Astrocyte of the spinal cord (primary cell): ENCODE data around the gene PCDHA13.
"Not testable (repeated sequence)": the region's sequence is repeated elsewhere in the genome, so short reads cannot be mapped to it uniquely, and the experiment has no call there.

Source experiments
- DNase-seq: peaks from one replicate; pipeline ENCODE4 v3.0.0; 2011; ENCODE audit warnings: low read depth, low spot score
- H3K4me3 ChIP-seq: 2 replicates; pipeline ENCODE4 v1.5.1; 2011; ENCODE audit warnings: low read depth, mild to moderate bottlenecking, low read length, moderate library complexity
- CTCF ChIP-seq: IDR thresholded peaks from 2 replicates; pipeline ENCODE4 v1.5.1; 2012; ENCODE audit warnings: low read depth, mild to moderate bottlenecking, low read length, inconsistent platforms
- in situ Hi-C: cut with HindIII; loops from 2 replicates; pipeline ENCODE4 v1.10.0; 2017; ENCODE audit warnings: low sequenced_read_pairs

Gene PCDHA13

GRCh38 chr5:140881889-140882590, at the start of gene PCDHA13:
Gene PCDHA13 (plus strand): TSS chr5:140882124. CDS start chr5:140882269, 145 bp downstream.
- no peak for DNase-seq
- TF ChIP-seq CTCF: no peak
- no peak within 1 kb of the TSS for H3K4me3 ChIP-seq
- in situ Hi-C loops: no loop called here

- DNase-seq: peak; percentile 7
- TF ChIP-seq CTCF: no peak
- H3K4me3 ChIP-seq: no peak within 1 kb of the TSS
- in situ Hi-C loops: no loop called here
These were observed 47.9 kb upstream of the PCDHA13 start, which contains the start of gene PCDHA7 for GRCh38 chr5:140833993-140834392. Gene PCDHA7 (plus strand): TSS chr5:140834269. CDS start chr5:140834384, 115 bp downstream.

DNA sequence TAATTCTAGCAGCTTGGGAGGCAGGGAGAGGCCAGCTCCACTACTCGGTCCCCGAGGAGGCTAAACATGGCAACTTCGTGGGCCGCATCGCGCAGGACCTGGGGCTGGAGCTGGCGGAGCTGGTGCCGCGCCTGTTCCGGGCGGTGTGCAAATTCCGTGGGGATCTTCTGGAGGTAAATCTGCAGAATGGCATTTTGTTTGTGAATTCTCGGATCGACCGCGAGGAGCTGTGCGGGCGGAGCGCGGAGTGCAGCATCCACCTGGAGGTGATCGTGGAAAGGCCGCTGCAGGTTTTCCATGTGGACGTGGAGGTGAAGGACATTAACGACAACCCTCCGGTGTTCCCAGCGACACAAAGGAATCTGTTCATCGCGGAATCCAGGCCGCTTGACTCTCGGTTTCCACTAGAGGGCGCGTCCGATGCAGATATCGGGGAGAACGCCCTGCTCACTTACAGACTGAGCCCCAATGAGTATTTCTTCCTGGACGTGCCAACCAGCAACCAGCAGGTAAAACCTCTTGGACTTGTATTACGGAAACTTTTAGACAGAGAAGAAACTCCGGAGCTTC, 47.4 kb upstream of the PCDHA13 start:
- in situ Hi-C loops, H3K4me3 ChIP-seq, DNase-seq: not testable (repeated sequence)

- no peak for DNase-seq
- in situ Hi-C loops: no loop called here
- TF ChIP-seq CTCF: no peak
- H3K4me3 ChIP-seq: no peak overlapping the region
These were observed 46.1 kb upstream of the PCDHA13 start for GRCh38 chr5:140835622-140836510.

DNA sequence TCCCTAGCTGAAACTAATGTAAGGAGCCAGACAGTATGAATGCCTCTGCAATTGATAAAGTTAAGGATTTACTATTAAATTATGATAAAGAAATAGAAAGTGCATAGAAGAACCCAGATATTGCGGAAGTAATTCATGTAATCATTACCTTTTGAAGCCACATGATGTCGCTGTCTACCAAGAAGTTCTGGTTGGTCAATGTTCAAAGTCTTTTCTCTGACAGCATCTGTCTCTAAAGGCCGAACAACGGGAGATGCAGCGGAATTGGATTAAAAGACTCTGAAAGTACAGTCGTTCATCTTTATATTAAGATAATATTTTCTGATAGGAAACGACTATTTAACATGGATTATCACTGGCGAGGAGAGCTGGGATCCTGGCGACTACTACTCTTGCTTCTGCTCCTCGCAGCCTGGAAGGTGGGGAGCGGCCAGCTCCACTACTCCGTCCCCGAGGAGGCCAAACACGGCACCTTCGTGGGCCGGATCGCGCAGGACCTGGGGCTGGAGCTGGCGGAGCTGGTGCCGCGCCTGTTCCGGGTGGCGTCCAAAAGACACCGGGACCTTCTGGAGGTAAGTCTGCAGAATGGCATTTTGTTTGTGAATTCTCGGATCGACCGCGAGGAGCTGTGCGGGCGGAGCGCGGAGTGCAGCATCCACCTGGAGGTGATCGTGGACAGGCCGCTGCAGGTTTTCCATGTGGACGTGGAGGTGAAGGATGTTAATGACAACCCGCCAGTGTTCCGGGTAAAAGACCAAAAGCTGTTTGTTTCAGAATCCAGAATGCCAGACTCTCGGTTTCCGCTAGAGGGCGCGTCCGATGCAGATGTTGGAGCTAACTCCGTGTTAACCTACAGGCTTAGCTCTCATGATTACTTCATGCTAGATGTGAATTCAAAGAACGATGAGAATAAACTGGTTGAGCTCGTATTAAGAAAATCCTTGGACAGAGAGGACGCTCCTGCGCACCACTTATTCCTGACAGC, 40.7 kb upstream of the PCDHA13 start, which contains the start of gene PCDHA8:
PCDHA8 (plus strand) TSS at position 210 of the 985 bp plus-strand sequence; CDS start at position 345, 135 bp downstream.
- in situ Hi-C loops: no loop called here
- TF ChIP-seq CTCF: peak; percentile 21
- no peak within 1 kb of the TSS for H3K4me3 ChIP-seq
- DNase-seq: no peak

DNA sequence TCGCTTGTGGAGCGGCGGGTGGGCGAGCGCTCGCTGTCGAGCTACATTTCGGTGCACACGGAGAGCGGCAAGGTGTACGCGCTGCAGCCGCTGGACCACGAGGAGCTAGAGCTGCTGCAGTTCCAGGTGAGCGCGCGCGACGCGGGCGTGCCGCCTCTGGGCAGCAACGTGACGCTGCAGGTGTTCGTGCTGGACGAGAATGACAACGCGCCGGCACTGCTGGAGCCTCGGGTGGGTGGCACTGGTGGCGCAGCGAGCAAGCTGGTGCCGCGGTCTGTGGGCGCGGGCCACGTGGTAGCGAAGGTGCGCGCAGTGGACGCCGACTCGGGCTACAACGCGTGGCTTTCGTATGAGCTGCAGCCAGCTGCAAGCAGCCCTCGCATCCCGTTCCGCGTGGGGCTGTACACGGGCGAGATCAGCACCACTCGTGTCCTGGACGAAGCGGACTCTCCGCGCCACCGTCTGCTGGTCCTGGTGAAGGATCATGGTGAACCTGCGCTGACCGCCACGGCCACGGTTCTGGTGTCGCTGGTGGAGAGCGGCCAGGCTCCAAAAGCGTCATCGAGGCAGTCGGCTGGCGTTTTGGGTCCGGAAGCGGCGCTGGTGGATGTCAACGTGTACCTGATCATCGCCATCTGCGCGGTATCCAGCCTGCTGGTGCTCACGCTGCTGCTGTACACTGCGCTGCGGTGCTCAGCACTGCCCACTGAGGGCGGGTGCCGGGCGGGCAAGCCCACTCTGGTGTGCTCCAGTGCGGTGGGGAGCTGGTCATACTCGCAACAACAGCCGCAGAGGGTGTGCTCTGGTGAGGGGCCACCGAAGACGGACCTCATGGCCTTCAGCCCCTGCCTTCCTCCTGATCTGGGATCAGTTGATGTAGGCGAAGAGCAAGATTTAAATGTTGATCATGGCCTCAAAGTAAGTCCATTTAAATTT, 38.9 kb upstream of the PCDHA13 start:
- TF ChIP-seq CTCF: no peak
- DNase-seq: no peak
- H3K4me3 ChIP-seq: no peak overlapping the region
- in situ Hi-C loops: no loop called here

DNA sequence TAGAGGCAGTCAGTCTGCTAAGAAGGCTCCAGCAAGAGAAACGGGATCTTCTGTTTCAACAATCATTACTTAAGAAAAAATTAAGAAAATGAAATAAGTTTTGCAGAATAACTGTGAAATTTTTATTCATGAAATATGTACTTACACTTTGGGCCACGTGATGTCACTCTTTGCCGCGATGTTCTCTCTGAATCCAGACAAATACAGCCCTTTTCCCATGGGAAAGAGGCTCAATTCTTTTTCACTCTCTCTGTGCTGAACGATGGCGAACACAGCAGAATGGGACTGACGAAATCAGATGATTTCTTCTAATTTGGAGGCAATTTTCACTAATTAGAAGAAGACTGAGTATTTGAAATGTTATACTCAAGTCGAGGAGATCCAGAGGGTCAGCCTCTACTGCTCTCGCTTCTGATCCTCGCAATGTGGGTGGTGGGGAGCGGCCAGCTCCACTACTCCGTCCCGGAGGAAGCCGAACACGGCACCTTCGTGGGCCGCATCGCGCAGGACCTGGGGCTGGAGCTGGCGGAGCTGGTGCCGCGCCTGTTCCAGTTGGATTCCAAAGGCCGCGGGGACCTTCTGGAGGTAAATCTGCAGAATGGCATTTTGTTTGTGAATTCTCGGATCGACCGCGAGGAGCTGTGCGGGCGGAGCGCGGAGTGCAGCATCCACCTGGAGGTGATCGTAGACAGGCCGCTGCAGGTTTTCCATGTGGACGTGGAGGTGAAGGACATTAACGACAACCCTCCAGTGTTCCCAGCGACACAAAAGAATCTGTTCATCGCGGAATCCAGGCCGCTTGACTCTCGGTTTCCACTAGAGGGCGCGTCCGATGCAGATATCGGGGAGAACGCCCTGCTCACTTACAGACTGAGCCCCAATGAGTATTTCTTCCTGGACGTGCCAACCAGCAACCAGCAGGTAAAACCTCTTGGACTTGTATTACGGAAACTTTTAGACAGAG, 33.5 kb upstream of the PCDHA13 start, which contains the start of gene PCDHA9:
PCDHA9 (plus strand) TSS at position 244 of the 964 bp plus-strand sequence; CDS start at position 358, 114 bp downstream.
- H3K4me3 ChIP-seq, in situ Hi-C loops, DNase-seq: not testable (repeated sequence)
